Esophagus muscularis mucosa (tissue), 4 donors: Measurements from ENCODE around the gene RPL22L1. TPM values are rescaled to one million over a fixed set of nuclear protein-coding genes. Genes with fewer than 3 reads are reported as not detected.
"Not testable (repeated sequence)": the region's sequence is repeated elsewhere in the genome, so short reads cannot be mapped to it uniquely, and the experiment has no call there.

ENCODE experiments used
- DNase-seq: peaks from one replicate; pipeline ENCODE4 v3.0.0-alpha.2; 2017; ENCODE audit errors: extremely low spot score
- H3K27ac ChIP-seq, 4 donors: fragments of 200-600 bp; sonication (generic); replicated peaks in 1 of 4; 1 replicate in 3 of 4; 2 replicates in 1 of 4; pipeline ENCODE4 v1.5.1; 2016 to 2019; ENCODE audit warnings: mild to moderate bottlenecking in 1 of 4
- H3K27me3 ChIP-seq, 4 donors: fragments of 200-600 bp; sonication (generic); one replicate each; pipeline versions ENCODE4 v1.5.1 to v1.6.0; 2016 to 2019
- H3K36me3 ChIP-seq, 4 donors: fragments of 200-600 bp; sonication (generic); one replicate each; pipeline ENCODE4 v1.5.1; 2016 to 2019
- H3K4me1 ChIP-seq, 4 donors: fragments of 200-600 bp; sonication (generic); one replicate each; pipeline ENCODE4 v1.5.1; 2016 to 2019
- H3K4me3 ChIP-seq, 4 donors: fragments of 200-600 bp; sonication (generic); 1 replicate in 2 of 4; 2 replicates in 2 of 4; pipeline ENCODE4 v1.5.1; 2016 to 2019; ENCODE audit warnings: mild to moderate bottlenecking in 4 of 4, moderate library complexity in 1 of 4
- H3K9me3 ChIP-seq, 4 donors: fragments of 200-600 bp; sonication (generic); 1 replicate in 3 of 4; 2 replicates in 1 of 4; pipeline ENCODE4 v1.5.1; 2016 to 2019
- EP300 ChIP-seq: sonication (generic); formaldehyde crosslinking; IDR thresholded peaks from one replicate; pipeline ENCODE4 v1.6.1; 2017; ENCODE audit warnings: antibody characterized with exemption
- POLR2A ChIP-seq: fragments of 450-650 bp; IDR thresholded peaks from one replicate; pipeline ENCODE4 v1.6.1; 2017; ENCODE audit warnings: antibody characterized with exemption, moderate library complexity, mild to moderate bottlenecking, low read depth
- POLR2AphosphoS5 ChIP-seq, 2 donors: sonication (generic); formaldehyde crosslinking; IDR thresholded peaks; one replicate each; pipeline ENCODE4 v1.6.1; 2017; ENCODE audit warnings: antibody characterized with exemption in 2 of 2
- WGBS: methylation state at CpG from one replicate; pipeline ENCODE4 v1.1.5; 2018; 5-methylcytosine and 5-hydroxymethylcytosine counted together
- intact Hi-C: fragments of 100-400 bp; cut with DNase I; formaldehyde crosslinking; loops from one replicate; pipeline ENCODE4 v1.15.1; 2023
- total RNA-seq, 4 donors: library from RNA; depleted of rRNA; stranded (reverse); fragments of >200 nt; gene quantifications; one replicate each; pipeline versions ENCODE4 v1.1.0 to v1.2.1, GENCODE V29; 2016
- TF ChIP-seq, protein P1 (sequence below), 3 experiments: fragments of 200-600 bp in 2 of 3; fragments of 450-650 bp in 1 of 3; sonication (generic) in 2 of 3; IDR thresholded peaks; one replicate each; pipeline ENCODE4 v1.5.1; 2017 to 2019; ENCODE audit warnings: antibody characterized with exemption in 3 of 3, mild to moderate bottlenecking in 2 of 3, moderate library complexity in 1 of 3

Gene RPL22L1
- total RNA-seq, 4 donors from 2014 or later, result 17.2 to 57.0 (median 37.1) TPM

DNA sequence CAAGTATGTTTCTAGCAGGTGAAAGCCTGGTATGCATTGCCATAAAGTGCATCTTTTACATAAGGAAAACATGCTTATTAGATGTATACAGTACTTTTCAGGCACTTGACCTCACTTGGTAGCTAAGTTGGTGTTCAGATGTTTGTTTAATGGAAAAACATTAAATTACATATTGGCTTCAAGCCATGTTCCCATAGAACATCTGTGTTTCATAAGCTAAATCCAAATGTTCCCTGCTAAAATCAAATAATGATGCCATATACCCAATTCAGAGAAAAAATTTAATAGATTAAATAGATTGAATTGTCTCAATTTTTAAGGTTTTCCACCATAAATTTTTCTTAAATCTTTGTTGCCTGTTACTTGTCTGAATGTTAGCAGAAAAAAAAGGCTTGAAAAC is 19.1 kb upstream of the RPL22L1 start:
- Histone ChIP-seq H3K9me3 (no peaks in the 10 kb centered on the region), H3K4me1 (no peaks in the 10 kb centered on the region), H3K36me3 (peaks cover 0 to 14% (median 0%) of the 10 kb centered on the region in 4 donors), H3K27me3 (no peaks in the 10 kb centered on the region), H3K4me3 (no peak overlapping the region), H3K27ac (no peak overlapping the region)
- no peak for TF ChIP-seq POLR2AphosphoS5 (IDR thresholded peaks at IDR 0.05)
- TF ChIP-seq, protein P1, sequence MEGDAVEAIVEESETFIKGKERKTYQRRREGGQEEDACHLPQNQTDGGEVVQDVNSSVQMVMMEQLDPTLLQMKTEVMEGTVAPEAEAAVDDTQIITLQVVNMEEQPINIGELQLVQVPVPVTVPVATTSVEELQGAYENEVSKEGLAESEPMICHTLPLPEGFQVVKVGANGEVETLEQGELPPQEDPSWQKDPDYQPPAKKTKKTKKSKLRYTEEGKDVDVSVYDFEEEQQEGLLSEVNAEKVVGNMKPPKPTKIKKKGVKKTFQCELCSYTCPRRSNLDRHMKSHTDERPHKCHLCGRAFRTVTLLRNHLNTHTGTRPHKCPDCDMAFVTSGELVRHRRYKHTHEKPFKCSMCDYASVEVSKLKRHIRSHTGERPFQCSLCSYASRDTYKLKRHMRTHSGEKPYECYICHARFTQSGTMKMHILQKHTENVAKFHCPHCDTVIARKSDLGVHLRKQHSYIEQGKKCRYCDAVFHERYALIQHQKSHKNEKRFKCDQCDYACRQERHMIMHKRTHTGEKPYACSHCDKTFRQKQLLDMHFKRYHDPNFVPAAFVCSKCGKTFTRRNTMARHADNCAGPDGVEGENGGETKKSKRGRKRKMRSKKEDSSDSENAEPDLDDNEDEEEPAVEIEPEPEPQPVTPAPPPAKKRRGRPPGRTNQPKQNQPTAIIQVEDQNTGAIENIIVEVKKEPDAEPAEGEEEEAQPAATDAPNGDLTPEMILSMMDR (IDR thresholded peaks at IDR 0.05), result no peak
- TF ChIP-seq POLR2A, result no peak
- TF ChIP-seq EP300, result no peak
- DNase-seq, result no peak
- intact Hi-C loops, result no loop called here

DNA sequence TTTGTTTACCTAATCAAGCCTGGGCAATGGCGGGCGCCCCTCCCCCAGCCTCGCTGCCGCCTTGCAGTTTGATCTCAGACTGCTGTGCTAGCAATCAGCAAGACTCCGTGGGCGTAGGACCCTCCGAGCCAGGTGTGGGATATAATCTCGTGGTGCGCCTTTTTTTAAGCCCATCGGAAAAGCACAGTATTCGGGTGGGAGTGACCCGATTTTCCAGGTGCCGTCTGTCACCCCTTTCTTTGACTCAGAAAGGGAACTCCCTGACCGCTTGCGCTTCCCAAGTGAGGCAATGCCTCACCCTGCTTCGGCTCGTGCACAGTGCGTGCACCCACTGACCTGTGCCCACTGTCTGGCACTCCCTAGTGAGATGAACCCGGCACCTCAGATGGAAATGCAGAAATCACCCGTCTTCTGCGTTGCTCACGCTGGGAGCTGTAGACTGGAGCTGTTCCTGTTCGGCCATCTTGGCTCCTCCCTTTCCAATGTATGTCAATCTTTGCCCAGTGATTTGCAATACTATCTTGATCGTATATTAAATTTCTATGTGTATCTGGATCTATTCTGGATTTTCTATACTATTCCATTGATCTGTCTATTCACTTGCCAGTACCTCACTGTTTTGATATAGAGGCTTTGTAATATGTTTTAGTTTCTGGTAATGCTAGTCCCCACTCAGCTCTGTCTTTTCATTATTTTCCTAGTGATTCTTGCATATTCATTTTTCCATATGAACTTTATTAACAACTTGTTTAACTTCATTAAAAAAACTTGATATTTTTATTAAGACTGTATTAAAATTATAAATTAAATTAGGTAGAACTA is 14.3 kb upstream of the RPL22L1 start:
- DNase-seq, result not testable (repeated sequence)

DNA sequence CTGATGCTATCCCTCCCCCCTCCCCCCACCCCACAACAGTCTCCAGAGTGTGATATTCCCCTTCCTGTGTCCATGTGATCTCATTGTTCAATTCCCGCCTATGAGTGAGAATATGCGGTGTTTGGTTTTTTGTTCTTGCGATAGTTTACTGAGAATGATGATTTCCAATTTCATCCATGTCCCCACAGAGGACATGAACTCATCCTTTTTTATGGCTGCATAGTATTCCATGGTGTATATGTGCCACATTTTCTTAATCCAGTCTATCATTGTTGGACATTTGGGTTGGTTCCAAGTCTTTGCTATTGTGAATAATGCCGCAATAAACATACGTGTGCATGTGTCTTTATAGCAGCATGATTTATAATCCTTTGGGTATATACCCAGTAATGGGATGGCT is 8.7 kb upstream of the RPL22L1 start:
- H3K27ac ChIP-seq, intact Hi-C loops, H3K4me3 ChIP-seq, H3K9me3 ChIP-seq, H3K27me3 ChIP-seq, DNase-seq, H3K36me3 ChIP-seq, H3K4me1 ChIP-seq: not testable (repeated sequence)
- WGBS, result 100% methylated on average over 1 of the region's 5 CpGs

More for the DNA sequence above, 14.3 kb upstream of the RPL22L1 start:
- intact Hi-C loops, H3K36me3 ChIP-seq, H3K9me3 ChIP-seq, H3K4me1 ChIP-seq, H3K4me3 ChIP-seq, H3K27ac ChIP-seq, H3K27me3 ChIP-seq: not testable (repeated sequence)
- WGBS, result 87% methylated on average over 20 of the region's 24 CpGs

DNA sequence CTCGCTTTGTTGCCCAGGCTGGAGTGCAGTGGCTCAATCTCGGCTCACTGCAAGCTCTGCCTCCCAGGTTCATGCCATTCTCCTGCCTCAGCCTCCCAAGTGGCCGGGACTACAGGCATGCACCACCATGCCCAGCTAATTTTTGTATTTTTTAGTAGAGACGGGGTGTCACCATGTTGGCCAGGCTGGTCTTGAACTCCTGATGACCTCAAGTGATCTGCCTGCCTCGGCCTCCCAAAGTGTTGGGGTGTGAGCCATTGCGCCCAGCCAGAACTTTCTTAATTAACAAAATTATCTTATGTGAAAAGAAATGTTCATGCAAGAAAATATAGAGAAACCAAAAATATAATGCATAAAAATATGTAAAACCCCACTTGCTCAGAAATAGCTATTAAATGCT is 7.3 kb upstream of the RPL22L1 start:
- H3K4me1 ChIP-seq, DNase-seq, H3K27me3 ChIP-seq, H3K36me3 ChIP-seq, H3K4me3 ChIP-seq, H3K9me3 ChIP-seq, intact Hi-C loops, H3K27ac ChIP-seq: not testable (repeated sequence)
- WGBS, result 90% methylated on average over 6 of the region's 6 CpGs

DNA sequence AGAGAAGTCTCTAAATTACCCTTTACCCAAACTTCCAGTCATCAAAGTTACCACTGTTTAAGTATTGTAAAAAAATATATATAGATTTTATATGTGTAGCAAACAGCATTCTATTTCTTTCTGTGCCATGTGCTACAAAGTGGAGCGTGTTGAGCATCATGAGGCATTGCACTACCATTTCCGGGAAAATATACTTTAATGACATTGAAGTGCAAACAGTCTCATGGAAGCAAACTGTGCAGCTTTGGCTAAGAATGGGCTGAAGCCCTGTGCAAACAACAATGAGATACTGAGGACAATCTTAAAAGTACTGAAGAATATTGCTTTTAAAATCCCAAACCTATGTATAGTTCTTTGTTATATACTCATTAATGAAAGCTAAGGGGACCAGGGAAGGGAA is 6.5 kb upstream of the RPL22L1 start:
- TF ChIP-seq, protein P1 (IDR thresholded peaks at IDR 0.05), result no peak
- TF ChIP-seq POLR2A (no peak), EP300 (no peak), POLR2AphosphoS5 (IDR thresholded peaks at IDR 0.05) (no peak)
- Histone ChIP-seq H3K36me3 (no peaks in the 10 kb centered on the region), H3K27me3 (no peaks in the 10 kb centered on the region), H3K9me3 (no peaks in the 10 kb centered on the region), H3K4me1 (no peaks in the 10 kb centered on the region), H3K27ac (no peak overlapping the region), H3K4me3 (no peak overlapping the region)
- intact Hi-C loops, result no loop called here
- no peak for DNase-seq
- WGBS, result 94% methylated on average over 2 of the region's 2 CpGs

DNA sequence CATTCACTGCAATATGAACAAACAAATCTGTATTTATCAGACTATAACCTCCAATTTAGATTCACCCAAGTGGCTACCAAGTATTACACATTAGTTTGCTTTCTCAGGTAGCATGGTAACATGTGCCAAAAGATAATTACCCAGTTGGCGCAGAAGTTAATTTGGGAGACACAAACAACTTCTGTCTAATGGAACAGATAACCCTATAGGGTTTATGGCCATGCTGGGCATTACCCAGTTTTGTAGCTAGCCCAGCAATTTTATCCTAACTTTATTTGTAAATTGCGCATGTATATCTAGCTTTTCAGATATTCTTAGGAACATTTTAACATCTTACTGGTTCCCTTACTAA is 780 bp downstream of the RPL22L1 start:
- WGBS, result 39% methylated on average over 2 of the region's 2 CpGs
- H3K27me3 ChIP-seq, result no peaks in the 10 kb centered on the region
- TF ChIP-seq EP300 (no peak), POLR2A (no peak), POLR2AphosphoS5 (IDR thresholded peaks at IDR 0.05) (no peak)
- TF ChIP-seq, protein P1 (IDR thresholded peaks at IDR 0.05), result no peak
- peak overlapping the region; percentile 79 to 85 (median 80) for H3K27ac ChIP-seq
- H3K4me1 ChIP-seq, result peaks cover 17 to 33% (median 31%) of the 10 kb centered on the region in 4 donors
- intact Hi-C loops, result no loop called here
- H3K4me3 ChIP-seq, result peak overlapping the region; percentile 56 to 72 (median 70)
- no peak for DNase-seq
- peaks cover 10 to 34% (median 28%) of the 10 kb centered on the region in 4 donors for H3K36me3 ChIP-seq
- H3K9me3 ChIP-seq, result no peaks in the 10 kb centered on the region
